Measurements from ENCODE around the gene ACSL1.

The ACSL1 gene

DNA sequence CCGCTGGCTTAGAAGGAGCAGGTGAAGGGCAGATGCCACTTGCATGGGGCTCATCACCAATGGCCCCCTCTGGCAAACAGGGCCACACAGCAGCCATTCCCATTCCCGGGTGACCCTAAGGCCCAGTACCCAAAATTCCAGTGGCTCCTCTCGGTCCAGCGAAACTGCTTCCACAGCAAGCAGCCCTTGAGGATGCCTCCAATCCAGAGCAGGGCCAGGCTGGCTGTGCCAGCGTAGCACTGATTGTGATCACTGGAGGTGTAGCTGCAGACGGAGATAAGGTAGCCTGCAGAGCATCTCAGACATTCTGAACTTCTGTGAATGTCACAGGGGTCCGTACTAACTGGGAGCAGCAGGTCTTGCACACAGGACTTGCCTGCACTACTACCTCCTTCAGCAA is 27.3 kb downstream of the ACSL1 start:
- ChIA-PET POLR2A (ENCODE audit: low non-redundant PET) (no interaction called here), CTCF (no interaction called here)
- TF ChIP-seq, protein P1, sequence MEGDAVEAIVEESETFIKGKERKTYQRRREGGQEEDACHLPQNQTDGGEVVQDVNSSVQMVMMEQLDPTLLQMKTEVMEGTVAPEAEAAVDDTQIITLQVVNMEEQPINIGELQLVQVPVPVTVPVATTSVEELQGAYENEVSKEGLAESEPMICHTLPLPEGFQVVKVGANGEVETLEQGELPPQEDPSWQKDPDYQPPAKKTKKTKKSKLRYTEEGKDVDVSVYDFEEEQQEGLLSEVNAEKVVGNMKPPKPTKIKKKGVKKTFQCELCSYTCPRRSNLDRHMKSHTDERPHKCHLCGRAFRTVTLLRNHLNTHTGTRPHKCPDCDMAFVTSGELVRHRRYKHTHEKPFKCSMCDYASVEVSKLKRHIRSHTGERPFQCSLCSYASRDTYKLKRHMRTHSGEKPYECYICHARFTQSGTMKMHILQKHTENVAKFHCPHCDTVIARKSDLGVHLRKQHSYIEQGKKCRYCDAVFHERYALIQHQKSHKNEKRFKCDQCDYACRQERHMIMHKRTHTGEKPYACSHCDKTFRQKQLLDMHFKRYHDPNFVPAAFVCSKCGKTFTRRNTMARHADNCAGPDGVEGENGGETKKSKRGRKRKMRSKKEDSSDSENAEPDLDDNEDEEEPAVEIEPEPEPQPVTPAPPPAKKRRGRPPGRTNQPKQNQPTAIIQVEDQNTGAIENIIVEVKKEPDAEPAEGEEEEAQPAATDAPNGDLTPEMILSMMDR (conservative IDR thresholded peaks at IDR 0.05; ENCODE audit: low read depth), result no peak
- no peak for DNase-seq (ENCODE audit: low spot score)
- no peak overlapping the region for H3K27ac ChIP-seq

DNA sequence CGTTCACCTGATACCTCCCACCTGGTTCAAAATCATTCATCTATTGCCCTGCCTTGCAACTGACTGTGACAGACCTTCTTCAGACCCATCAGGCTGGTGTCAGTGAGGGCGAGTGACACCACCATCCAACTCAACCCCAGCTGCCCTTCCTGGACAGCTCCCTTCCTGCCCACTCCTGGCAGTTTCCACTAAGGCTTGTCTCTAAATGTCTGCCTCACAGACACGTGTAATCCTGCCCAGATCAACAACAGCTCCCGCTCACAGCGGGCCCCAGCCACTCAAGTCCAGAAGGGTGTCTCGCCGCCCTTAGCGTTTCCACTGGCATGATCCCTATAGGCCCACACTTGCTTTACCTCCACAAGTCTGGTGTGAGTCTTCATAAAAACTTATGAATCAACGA is 28.9 kb downstream of the ACSL1 start:
- ChIA-PET CTCF (interaction anchor here (1.1 kb wide), 1 partner anchor 25 kb away, joined by 4 read pairs; no protein-coding TSS in a partner anchor), POLR2A (ENCODE audit: low non-redundant PET) (no interaction called here)
- DNase-seq (ENCODE audit: low spot score), result no peak
- TF ChIP-seq, protein P1 (conservative IDR thresholded peaks at IDR 0.05; ENCODE audit: low read depth), result no peak
- no peak overlapping the region for H3K27ac ChIP-seq

DNA sequence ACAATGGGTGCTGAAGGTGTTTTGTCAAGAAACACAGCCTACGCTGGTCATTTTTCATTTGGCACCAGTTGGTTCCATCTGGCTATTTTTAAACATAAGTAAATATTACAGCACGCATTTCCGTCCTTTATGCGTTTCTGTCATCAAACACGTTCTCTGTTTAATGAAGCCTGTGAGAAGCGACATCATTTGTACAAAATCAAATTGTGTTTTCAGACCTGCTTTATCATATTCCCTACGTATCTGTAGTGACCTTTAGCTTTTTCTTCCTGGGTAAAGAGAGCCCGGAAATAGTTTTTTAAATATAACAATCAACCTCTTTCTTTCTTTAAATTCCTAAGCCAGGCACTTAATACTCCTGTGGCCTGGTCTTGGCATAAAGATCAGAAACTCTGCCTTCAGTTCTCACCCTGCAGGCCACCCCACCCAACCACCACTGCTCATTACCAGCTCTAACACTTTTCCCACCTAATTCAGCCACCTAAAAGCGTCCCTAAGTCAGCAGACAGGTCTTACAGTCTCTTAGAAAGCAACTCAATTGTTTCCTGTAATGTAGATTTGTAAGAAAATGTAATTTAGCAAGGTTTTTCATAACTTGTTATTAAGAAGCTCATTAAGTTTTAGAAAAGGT is 30.4 kb downstream of the ACSL1 start:
- CTCF ChIA-PET, result no interaction called here

DNA sequence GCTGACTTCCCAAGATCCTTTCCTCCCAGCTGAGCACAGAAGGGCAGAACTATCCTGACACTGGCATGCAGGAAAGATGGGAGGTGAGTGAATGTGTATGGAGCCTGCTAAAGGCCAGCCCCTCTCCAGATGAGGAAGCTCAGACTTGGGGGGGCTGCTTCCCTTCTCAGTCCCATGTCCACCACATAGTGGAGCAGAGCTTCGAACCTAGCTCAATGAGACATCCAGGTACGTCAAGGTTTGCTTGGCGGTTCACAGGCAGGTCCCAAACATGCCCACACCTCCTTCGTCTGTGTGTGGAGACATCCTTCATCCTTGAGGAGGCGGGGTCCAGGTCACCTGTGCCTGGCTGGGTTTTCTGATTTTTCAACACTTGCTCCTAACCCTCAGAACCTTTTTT is 31.3 kb downstream of the ACSL1 start:
- no peak for DNase-seq (ENCODE audit: low spot score)
- ChIA-PET POLR2A (ENCODE audit: low non-redundant PET) (no interaction called here), CTCF (interaction anchor here (0.7 kb wide), 1 partner anchor 135 kb away, joined by 3 read pairs; no protein-coding TSS in a partner anchor)
- TF ChIP-seq, protein P1 (conservative IDR thresholded peaks at IDR 0.05; ENCODE audit: low read depth), result no peak
- H3K27ac ChIP-seq, result no peak overlapping the region

More for the DNA sequence above, 30.4 kb downstream of the ACSL1 start:
- DNase-seq (ENCODE audit: low spot score), result no peak
- no peak overlapping the region for H3K27ac ChIP-seq
- POLR2A ChIA-PET (ENCODE audit: low non-redundant PET), result no interaction called here
- TF ChIP-seq, protein P1 (conservative IDR thresholded peaks at IDR 0.05; ENCODE audit: low read depth), result no peak

DNA sequence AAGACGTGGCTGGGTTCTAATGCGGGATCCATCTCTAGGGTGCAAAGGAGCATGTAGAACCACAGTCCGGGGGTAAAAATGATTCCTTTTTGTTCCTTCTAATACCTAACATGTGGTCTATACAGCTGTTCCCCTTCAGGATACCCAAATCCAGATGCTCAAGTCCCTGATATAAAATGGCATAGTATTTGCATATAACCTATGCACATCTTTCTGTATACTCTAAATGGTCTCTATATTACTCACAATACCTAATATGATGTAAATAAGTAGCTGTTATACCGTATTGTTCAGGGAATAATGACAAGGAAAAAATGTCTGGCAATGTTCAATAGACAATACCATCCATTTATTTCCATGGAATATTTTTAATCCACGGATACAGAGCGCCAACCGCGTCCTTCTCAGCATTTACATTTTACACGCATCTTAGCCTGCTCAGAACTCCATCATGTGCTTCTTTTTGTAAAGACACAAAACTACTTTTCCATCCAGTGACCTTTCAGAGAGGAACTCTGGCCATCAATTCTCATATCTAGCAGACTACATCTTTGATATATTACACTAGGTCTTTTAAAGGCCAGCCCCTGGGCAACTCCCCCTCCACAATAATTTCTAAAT is 31.9 kb downstream of the ACSL1 start:
- no peak for DNase-seq (ENCODE audit: low spot score)
- peak overlapping the region; percentile 70 for H3K27ac ChIP-seq
- TF ChIP-seq, protein P1 (conservative IDR thresholded peaks at IDR 0.05; ENCODE audit: low read depth), result no peak
- ChIA-PET POLR2A (ENCODE audit: low non-redundant PET) (no interaction called here), CTCF (no interaction called here)

DNA sequence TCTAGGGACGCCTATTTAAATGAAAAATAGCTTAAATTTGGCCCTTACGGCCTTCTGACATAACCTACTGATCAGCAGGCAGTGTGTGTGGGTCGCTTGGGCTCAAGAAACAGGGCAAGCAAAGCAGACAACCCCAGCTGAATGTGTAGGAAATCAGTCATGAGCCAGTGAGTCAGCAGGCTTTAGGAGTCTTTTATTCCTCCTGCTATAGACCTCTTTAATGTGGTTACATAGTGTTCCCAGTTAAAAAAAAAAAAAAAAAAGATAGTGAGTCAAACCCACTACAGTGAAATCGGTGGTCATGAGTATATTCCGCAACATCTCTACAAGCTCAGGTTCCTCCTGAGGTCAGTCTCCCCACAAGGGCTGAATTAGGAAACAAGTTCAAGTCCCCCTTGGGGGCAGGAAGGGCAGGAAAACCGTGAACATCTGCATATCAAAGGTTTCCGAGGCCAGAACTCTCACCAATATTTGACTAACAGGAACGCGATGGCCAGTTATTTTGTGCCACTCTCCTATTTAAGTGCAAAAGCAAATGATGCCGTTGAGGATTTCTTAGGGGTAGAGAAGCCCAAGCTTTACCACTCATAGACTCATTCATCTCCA is 32.7 kb downstream of the ACSL1 start:
- peak overlapping the region; percentile 70 for H3K27ac ChIP-seq
- peak; percentile 92 for DNase-seq (ENCODE audit: low spot score)
- CTCF ChIA-PET, result interaction anchor here (0.6 to 2.0 kb wide), 4 partner anchors 34 to 212 kb away, joined by 3 to 7 read pairs (median 4); no protein-coding TSS in a partner anchor
- POLR2A ChIA-PET (ENCODE audit: low non-redundant PET), result no interaction called here
- TF ChIP-seq, protein P1 (conservative IDR thresholded peaks at IDR 0.05; ENCODE audit: low read depth), result no peak
